Panc1 (cell line): Measurements from ENCODE around the gene FHL1. TPM values are rescaled to one million over a fixed set of nuclear protein-coding genes. Genes with fewer than 3 reads are reported as not detected.

Experiments
- ATAC-seq: fragments of 200-7000 bp; cut with Tn5 transposase; 2 replicates; pipeline ENCODE4 v1.9.1; 2020; ENCODE audit warnings: mild to moderate bottlenecking, moderate library complexity
- BruUV-seq: library from RNA; stranded (reverse); fragments of 400-500 nt; replicated peaks from 2 replicates; lab custom pipeline; 2021; lab: Mats Ljungman, UMichigan
- CTCF ChIA-PET: fragments of 300-600 bp; sonication (Branson Sonifier 250); formaldehyde crosslinking; loops from one replicate; lab custom pipeline; 2022; ENCODE audit warnings: antibody characterized with exemption; lab: Charles Lee
- POLR2A ChIA-PET: fragments of 300-600 bp; sonication (Branson Sonifier 250); formaldehyde crosslinking; loops from one replicate; lab custom pipeline; 2022; ENCODE audit warnings: antibody characterized with exemption; lab: Charles Lee
- DNase-seq: peaks from one replicate; pipeline ENCODE4 v3.0.0-alpha.2; 2010; ENCODE audit warnings: low read depth, low spot score
- H3K27ac ChIP-seq: 2 replicates; pipeline ENCODE4 v1.5.1; 2011; ENCODE audit warnings: mild to moderate bottlenecking, low read length, inconsistent platforms
- H3K27me3 ChIP-seq: fragments of 200-500 bp; sonication (Bioruptor generic); 2 replicates; pipeline ENCODE4 v1.6.0; 2014; ENCODE audit warnings: low read length, inconsistent platforms; ENCODE audit not compliant: control insufficient read depth, insufficient read depth
- H3K36me3 ChIP-seq: fragments of 200-500 bp; sonication (Bioruptor generic); 2 replicates; pipeline ENCODE4 v1.5.1; 2014; ENCODE audit warnings: inconsistent platforms, mild to moderate bottlenecking, low read length, moderate library complexity; ENCODE audit not compliant: control insufficient read depth, insufficient read depth
- H3K4me1 ChIP-seq: 2 replicates; pipeline ENCODE4 v1.5.1; 2011; ENCODE audit warnings: inconsistent platforms, mild to moderate bottlenecking, low read length, moderate library complexity; ENCODE audit not compliant: control insufficient read depth, insufficient read depth
- H3K4me3 ChIP-seq, 2 experiments: 2 replicates each; pipeline ENCODE4 v1.5.1; 2011 to 2012; ENCODE audit warnings: low read depth in 2 of 2, low read length in 2 of 2, mild to moderate bottlenecking in 2 of 2, inconsistent platforms in 1 of 2, moderate library complexity in 1 of 2
- H3K9me3 ChIP-seq: fragments of 200-500 bp; sonication (Bioruptor generic); 2 replicates; pipeline ENCODE4 v1.5.1; 2014; ENCODE audit warnings: low read depth, mild to moderate bottlenecking, inconsistent platforms, low read length, moderate library complexity; ENCODE audit not compliant: control insufficient read depth, insufficient read depth
- CTCF ChIP-seq: fragments of 450-650 bp; IDR thresholded peaks from 2 replicates; pipeline ENCODE4 v1.5.1; 2017; ENCODE audit warnings: mild to moderate bottlenecking
- POLR2AphosphoS5 ChIP-seq: IDR thresholded peaks from 2 replicates; pipeline ENCODE4 v1.6.1; 2012; ENCODE audit warnings: mild to moderate bottlenecking, low read depth, low read length, moderate library complexity
- SIN3A ChIP-seq: IDR thresholded peaks from 2 replicates; pipeline ENCODE4 v1.6.1; 2012; ENCODE audit warnings: low read depth, mild to moderate bottlenecking, low read length, moderate library complexity, borderline replicate concordance; ENCODE audit not compliant: insufficient read depth
- TCF7L2 ChIP-seq: IDR thresholded peaks from 2 replicates; pipeline ENCODE4 v1.6.1; 2011; ENCODE audit warnings: mild to moderate bottlenecking, low read depth, low read length, inconsistent platforms
- in situ Hi-C: cut with HindIII; loops from 2 replicates; pipeline ENCODE4 v1.10.0; 2016; ENCODE audit warnings: low sequenced_read_pairs, low pct_unique_long_range_greater_than_20kb
- intact Hi-C: fragments of 100-400 bp; cut with micrococcal nuclease; formaldehyde crosslinking; loops from one replicate; pipeline ENCODE4 v1.10.0; 2022; ENCODE audit not compliant: unreplicated experiment
- total RNA-seq: library from RNA; stranded (reverse); gene quantifications from one replicate; pipeline ENCODE4 v1.2.1, GENCODE V29; 2021; ENCODE audit not compliant: unreplicated experiment
- TF ChIP-seq, protein P1 (sequence below), 2 experiments: IDR thresholded peaks; 2 replicates each; pipeline ENCODE4 v1.6.1; 2011 to 2012; ENCODE audit warnings: low read depth in 2 of 2, control low read depth in 1 of 2, low read length in 1 of 2, mild to moderate bottlenecking in 1 of 2, moderate library complexity in 1 of 2; ENCODE audit not compliant: insufficient read depth in 1 of 2

Gene FHL1
- total RNA-seq, 1 experiment from 2014 or later: 67.9 TPM

- DNase-seq (no peak), ATAC-seq (no peak)
- intact Hi-C loops: no loop called here
- in situ Hi-C loops: no loop called here
- Histone ChIP-seq H3K27ac (no peak overlapping the region), H3K4me1 (no peaks in the 10 kb centered on the region), H3K9me3 (no peaks in the 10 kb centered on the region), H3K27me3 (no peaks in the 10 kb centered on the region), H3K36me3 (no peaks in the 10 kb centered on the region), H3K4me3 (no peak overlapping the region)
- no TSS peak for BruUV-seq
- ChIA-PET POLR2A (no interaction called here), CTCF (no interaction called here)
- TF ChIP-seq CTCF (no peak), TCF7L2 (no peak), POLR2AphosphoS5 (no peak)
- TF ChIP-seq, protein P1, sequence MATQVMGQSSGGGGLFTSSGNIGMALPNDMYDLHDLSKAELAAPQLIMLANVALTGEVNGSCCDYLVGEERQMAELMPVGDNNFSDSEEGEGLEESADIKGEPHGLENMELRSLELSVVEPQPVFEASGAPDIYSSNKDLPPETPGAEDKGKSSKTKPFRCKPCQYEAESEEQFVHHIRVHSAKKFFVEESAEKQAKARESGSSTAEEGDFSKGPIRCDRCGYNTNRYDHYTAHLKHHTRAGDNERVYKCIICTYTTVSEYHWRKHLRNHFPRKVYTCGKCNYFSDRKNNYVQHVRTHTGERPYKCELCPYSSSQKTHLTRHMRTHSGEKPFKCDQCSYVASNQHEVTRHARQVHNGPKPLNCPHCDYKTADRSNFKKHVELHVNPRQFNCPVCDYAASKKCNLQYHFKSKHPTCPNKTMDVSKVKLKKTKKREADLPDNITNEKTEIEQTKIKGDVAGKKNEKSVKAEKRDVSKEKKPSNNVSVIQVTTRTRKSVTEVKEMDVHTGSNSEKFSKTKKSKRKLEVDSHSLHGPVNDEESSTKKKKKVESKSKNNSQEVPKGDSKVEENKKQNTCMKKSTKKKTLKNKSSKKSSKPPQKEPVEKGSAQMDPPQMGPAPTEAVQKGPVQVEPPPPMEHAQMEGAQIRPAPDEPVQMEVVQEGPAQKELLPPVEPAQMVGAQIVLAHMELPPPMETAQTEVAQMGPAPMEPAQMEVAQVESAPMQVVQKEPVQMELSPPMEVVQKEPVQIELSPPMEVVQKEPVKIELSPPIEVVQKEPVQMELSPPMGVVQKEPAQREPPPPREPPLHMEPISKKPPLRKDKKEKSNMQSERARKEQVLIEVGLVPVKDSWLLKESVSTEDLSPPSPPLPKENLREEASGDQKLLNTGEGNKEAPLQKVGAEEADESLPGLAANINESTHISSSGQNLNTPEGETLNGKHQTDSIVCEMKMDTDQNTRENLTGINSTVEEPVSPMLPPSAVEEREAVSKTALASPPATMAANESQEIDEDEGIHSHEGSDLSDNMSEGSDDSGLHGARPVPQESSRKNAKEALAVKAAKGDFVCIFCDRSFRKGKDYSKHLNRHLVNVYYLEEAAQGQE (IDR thresholded peaks at IDR 0.05; ENCODE audit: insufficient read depth in 1 of 2, low read depth in 2 of 2, low read length in 1 of 2): no peak
These were observed 60.2 kb downstream of the FHL1 start for GRCh38 chrX:136207546-136207945.

GRCh38 chrX:136209016-136209738, 61.8 kb downstream of the FHL1 start:
- CTCF ChIA-PET: interaction anchor here (0.6 to 3.0 kb wide), 5 partner anchors 43 to 1184 kb away, joined by 3 to 12 read pairs (median 5); no protein-coding TSS in a partner anchor
- no peaks in the 10 kb centered on the region for H3K36me3 ChIP-seq
- intact Hi-C loops: no loop called here
- no peaks in the 10 kb centered on the region for H3K27me3 ChIP-seq
- POLR2A ChIA-PET: no interaction called here
- TF ChIP-seq CTCF: peak; percentile 79
- TF ChIP-seq SIN3A: no peak
- DNase-seq (no peak), ATAC-seq (peak; percentile 74)
- H3K27ac ChIP-seq: no peak overlapping the region
- no peak overlapping the region for H3K4me3 ChIP-seq
- no peaks in the 10 kb centered on the region for H3K4me1 ChIP-seq
- no TSS peak for BruUV-seq
- in situ Hi-C loops: no loop called here
- no peaks in the 10 kb centered on the region for H3K9me3 ChIP-seq
